CD4-positive, alpha-beta T cell treated with Interleukin-4 for 4 hours (primary cell): Measurements from ENCODE around the gene MTOR.
"Not testable (repeated sequence)": the region's sequence is repeated elsewhere in the genome, so short reads cannot be mapped to it uniquely, and the experiment has no call there.

ENCODE experiments used
- DNase-seq: peaks from one replicate; pipeline ENCODE4 v3.0.0-alpha.2; 2020

The MTOR gene

GRCh38 chr1:11178021-11179015, 84.0 kb downstream of the MTOR start:
- no peak for DNase-seq

DNA sequence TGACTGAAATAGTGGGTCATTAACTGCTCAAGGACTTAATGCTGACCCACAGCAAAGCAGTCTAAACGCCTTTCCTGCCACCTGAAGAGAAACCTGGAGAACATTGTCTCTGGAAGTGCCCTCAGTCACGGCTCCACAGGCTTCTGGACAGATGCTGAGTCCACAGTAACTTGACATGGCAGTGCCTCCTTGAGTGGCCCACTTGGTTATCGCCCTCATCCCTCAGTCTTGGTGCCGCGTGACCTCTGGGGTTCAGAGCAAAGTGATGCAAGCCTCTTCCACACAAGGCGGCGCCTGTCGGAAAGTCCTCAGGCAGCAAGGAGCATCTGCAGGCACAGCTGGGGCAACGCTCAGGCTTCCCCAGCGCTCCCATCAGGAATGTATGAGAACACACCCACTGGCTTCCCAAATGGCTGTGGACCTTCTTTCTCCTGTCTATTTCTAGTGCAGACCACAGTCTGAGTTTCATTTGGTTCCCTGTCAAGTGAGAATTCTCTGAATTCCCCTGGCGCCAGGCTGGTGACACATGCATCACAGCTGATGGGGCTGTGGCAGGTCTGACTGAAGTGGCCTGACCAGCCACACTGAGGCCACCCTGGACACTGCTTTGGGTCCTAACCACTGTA, 86.2 kb downstream of the MTOR start:
- no peak for DNase-seq

- no peak for DNase-seq
Measured at GRCh38 chr1:11175461-11175860, 86.9 kb downstream of the MTOR start.

DNA sequence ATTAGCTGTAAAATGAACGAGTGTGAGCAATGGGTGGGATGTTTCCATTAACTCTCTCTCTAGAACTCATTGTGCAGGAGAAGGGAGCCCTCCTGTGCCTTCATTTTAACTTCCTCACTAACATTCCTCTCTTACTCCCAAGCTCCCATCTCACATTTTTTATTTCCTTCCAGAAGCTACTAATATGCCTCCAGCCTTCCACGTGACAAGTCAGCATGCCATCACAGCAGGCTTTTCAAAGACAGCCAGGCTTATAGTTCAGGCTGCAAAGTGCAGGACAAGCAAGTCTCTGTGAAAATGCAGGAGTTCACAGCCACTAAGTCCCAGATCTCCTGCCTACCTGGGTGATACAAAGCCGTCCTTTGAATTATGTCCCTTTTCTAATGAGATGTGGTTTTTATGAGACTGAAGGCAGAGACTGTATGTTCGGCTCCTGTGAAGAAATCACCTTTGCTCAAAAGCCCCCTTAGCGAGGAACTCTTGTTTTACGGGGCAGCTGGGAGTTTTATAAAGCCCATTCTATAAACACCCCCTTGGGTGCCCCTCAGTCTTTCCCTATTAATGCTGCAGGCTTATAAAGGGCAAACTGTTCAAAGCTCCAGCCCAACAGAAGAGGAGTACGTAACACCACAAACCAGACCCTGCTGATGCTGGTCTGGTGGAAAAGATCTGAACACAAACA, 87.9 kb downstream of the MTOR start:
- DNase-seq, result no peak

GRCh38 chr1:11170102-11170501, 92.2 kb downstream of the MTOR start:
- no peak for DNase-seq

DNA sequence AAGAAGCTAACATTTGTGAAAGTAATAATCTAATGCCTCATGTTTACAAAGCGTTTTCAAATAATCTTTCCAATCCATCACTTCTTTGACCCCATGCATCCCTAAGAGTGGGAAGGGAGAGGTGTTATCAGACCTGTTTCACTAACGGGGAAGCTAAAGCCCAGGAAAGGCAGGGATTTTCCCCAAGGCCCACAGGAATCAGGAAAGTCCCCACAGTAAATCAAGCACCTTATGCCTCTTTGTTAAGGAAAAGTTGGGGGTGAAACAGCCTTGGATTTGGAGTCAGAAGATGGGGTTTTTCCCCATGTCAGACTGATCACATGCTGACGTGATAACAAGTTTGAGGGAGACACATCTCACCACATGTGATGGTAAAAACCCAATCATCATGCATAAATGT, 93.1 kb downstream of the MTOR start:
- no peak for DNase-seq

DNA sequence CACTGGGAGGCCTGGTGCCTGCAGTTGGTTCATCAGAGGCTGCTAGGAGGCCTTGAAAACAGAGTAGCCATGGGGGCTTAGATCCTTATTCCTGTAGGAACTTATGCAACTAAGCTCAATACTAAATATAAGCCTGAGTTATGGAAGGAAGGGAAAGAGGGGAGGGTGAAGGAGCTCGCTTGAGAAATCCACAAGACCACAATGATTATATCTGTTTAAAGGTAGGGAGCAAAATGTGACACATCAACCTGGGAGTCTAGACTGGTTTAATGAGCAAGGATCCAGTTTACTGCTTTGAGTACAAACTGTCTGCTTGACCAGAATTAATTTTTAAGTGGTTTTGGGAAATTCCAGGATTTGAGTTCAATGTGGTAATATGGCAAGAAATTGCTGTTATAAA, 93.6 kb downstream of the MTOR start:
- DNase-seq, result no peak

DNA sequence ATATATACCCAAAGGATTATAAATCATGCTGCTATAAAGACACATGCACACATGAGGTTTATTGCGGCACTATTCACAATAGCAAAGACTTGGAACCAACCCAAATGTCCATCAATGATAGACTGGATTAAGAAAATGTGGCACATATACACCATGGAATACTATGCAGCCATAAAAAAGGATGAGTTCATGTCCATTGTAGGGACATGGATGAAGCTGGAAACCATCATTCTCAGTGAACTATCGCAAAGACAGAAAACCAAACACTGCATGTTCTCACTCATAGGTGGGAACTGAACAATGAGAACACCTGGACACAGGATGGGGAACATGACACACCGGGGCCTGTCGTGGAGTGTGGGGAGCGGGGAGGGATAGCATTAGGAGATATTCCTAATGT, 95.6 kb downstream of the MTOR start:
- not testable (repeated sequence) for DNase-seq

- not testable (repeated sequence) for DNase-seq
Measured at GRCh38 chr1:11162752-11163151, 99.6 kb downstream of the MTOR start.

- no peak for DNase-seq
Measured at GRCh38 chr1:11158720-11159321, 103.5 kb downstream of the MTOR start.

DNA sequence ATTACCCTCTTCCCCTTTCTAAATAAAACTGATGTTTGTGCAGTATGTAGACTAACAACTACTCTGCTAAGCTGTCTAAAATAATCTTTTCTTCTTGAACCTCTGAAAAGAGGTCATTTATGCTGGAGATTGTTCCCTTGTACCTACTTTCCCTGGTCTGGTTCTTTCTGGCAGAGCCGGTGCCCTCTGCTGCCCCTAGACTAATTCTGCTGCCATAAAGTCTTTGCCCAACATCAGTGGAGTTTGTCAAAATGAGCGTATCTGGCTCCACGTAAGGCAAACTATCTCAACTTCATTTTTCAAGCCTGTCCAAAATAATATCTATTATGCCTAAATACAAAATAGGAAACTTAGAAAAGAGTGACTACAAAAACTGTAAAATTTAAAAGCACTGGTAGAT, 104.1 kb downstream of the MTOR start:
- DNase-seq, result no peak

DNA sequence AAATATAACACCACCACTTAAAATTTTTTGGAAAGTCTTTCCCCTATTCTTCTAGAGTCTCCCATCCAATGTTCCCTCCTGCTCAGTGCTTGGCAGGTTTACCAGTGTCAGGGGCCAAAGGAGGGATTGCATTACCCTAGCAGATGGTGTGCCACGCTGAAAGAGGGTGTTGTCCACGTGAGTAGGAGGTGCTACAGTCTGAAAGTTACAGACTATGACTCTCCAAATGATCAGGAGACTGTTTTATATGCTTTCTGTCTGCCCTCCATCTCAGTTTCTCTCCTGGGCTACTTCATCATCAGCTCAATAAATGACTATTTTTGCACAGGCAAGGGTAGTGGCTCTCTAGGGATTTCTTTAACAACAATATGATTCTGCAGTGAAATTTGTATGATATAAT, 104.5 kb downstream of the MTOR start:
- DNase-seq, result no peak

- no peak for DNase-seq
Measured at GRCh38 chr1:11157394-11157793, 105.0 kb downstream of the MTOR start.

GRCh38 chr1:11156963-11157362, 105.4 kb downstream of the MTOR start:
- no peak for DNase-seq

DNA sequence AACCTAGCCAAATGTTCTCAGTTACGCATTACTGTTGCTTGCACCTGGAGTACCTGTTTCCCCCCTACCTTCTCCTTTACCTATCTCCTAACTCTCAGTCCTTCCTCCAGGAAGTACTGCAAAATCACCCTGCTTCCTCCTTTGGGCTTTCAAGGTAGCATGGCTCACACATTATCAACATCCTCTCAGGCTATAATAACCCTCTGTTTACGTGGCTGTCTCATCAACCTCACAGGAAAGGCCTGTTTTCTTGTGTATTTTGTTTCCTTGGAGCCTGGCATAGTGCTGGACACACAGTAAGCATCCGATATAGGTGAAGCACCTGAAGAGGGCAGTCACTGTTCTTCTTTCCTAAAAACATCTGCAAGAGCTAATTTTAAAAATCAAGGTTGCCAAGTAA, 105.9 kb downstream of the MTOR start:
- DNase-seq, result no peak

DNA sequence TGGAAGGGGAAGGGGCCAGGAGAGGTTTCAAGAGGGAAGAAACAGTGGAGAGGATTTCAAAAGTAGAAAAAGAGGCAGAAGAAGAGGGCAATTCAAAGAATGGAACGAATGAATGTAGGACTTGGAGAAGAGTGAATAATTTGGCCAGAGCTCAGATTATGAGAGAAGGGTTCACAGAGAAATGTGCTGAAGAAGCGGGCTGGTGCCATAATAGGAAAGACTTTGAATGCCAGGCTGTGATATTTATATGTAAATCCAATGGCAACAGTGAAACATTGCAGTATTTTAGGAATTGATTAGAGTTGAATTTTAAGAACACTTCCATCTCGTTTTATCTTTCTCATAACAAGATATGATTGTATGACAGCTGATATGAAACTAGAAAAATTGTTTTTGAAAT, 109.2 kb downstream of the MTOR start:
- DNase-seq, result no peak

GRCh38 chr1:11152755-11153154, 109.6 kb downstream of the MTOR start:
- no peak for DNase-seq

DNA sequence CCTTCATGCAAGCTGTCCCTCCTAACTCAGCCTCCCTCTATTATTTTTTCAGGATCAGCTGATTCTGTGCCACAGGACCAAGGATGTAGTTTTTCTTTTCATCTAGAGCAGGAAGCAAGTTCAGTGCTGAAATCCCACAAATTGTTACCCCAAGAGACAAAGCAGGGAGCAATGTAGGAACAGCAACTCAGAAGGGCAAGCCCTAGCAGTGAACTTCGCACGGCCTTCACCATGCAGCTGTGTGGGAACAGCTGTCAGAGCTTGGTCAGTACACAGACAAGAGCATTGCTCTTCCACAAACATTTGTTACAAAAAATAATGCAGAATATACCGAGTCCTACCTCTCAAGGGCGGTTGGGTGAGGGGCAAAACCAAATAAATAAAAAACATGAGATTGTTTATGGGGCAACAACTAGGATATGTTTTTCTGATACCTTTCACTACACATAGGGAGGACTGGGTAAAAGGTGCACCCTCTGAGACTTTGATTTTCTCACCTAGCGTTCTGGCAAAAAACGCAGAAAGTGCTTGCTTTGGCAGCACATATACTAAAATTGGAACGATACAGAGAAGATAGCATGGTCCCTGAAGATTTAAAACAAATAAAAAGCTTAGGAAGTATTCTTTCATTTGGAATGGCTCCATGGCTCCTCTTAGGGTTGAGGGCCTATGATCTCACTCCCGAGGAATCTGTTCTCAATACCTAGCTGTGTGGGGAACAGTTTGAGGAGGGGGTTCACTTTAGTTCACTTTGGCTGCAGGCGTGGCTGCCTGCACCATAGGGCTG, 110.3 kb downstream of the MTOR start:
- DNase-seq, result no peak

DNA sequence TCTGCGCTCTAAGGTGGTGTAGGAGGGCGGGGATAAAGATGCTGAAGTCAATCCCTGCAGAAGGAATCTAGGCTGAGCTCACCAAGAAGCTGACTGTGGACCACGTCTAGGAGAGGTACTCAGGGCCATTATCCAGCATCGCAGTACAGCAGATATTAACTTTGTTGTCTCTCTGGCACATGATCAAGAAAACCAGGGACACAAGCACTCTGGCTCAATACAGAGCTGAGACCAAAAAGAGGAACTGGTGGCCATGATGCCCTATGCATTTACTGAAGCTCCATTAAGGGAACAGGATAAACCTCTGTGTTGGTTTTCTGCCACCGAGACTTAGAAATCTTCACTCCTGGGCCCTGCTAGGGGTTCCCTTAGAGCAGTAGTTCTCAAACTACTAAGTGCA, 111.2 kb downstream of the MTOR start:
- DNase-seq, result no peak

DNA sequence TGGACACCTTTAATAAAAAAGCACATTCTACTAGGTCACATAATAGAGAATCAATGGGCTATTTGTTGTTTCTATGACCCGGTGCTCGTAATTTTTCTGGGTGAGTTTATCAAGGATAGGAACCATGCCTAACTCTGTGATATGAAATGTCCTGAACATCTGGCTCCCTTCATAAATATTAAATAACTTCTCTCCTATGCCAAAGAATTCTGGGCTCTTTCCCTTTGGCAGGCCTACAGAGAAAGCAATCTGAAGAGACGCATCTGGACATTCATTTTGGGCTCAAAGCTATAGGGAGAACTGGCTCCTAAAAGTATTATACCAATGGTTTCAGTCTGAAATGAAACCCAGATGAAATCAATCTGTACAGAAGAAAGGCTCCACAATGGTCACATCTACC, 112.0 kb downstream of the MTOR start:
- no peak for DNase-seq

- no peak for DNase-seq
Measured at GRCh38 chr1:11147197-11147770, 115.1 kb downstream of the MTOR start.

GRCh38 chr1:11145741-11146140, 116.6 kb downstream of the MTOR start:
- no peak for DNase-seq
